H1 (cell line): ENCODE measurements around the gene PRPF40B. TPM values are rescaled to one million over a fixed set of nuclear protein-coding genes. Genes with fewer than 3 reads are reported as not detected.
A peak's percentile ranks its signal among the peaks of the same experiment; 100 is the strongest.

ENCODE experiments used
- CTCF ChIA-PET: fragments of 300-600 bp; sonication (Branson Sonifier 250); formaldehyde crosslinking; loops from one replicate; lab custom pipeline; 2021; ENCODE audit not compliant: partially characterized antibody; lab: Charles Lee
- POLR2A ChIA-PET: fragments of 300-600 bp; sonication (Branson Sonifier 250); formaldehyde crosslinking; loops from one replicate; lab custom pipeline; 2021; ENCODE audit warnings: inconsistent platforms; ENCODE audit not compliant: partially characterized antibody; lab: Charles Lee
- DNase-seq, 2 experiments: peaks; one replicate each; pipeline versions ENCODE4 v3.0.0 to v3.0.0-alpha.2; 2010 to 2022; ENCODE audit warnings: low spot score in 2 of 2, low read depth in 1 of 2, mixed read lengths in 1 of 2
- FAIRE-seq: peaks from 2 replicates; lab custom pipeline; 2011; peaks lifted over from hg19 to GRCh38; lab: Jason Lieb, UNC
- H2AFZ ChIP-seq: 2 replicates; pipeline ENCODE4 v1.8.1; 2012; ENCODE audit warnings: low read length, inconsistent platforms
- H2AK5ac ChIP-seq: 2 replicates; pipeline ENCODE4 v1.6.1; 2013; ENCODE audit warnings: low read depth, low read length
- H2BK120ac ChIP-seq: replicated peaks from 2 replicates; pipeline ENCODE3; 2013; ENCODE audit warnings: low read depth, low read length, inconsistent platforms
- H2BK12ac ChIP-seq: 2 replicates; pipeline ENCODE4 v1.6.1; 2013; ENCODE audit warnings: low read depth, low read length
- H2BK15ac ChIP-seq: 2 replicates; pipeline ENCODE4 v1.6.1; 2013; ENCODE audit warnings: low read length
- H2BK20ac ChIP-seq: 2 replicates; pipeline ENCODE4 v1.6.1; 2013; ENCODE audit warnings: low read length
- H2BK5ac ChIP-seq: 2 replicates; pipeline ENCODE4 v1.6.1; 2013; ENCODE audit warnings: low read depth, low read length
- H3K14ac ChIP-seq: 2 replicates; pipeline ENCODE4 v1.6.1; 2013; ENCODE audit warnings: inconsistent platforms; ENCODE audit not compliant: insufficient read length
- H3K18ac ChIP-seq: 2 replicates; pipeline ENCODE4 v1.6.1; 2013; ENCODE audit warnings: low read length; ENCODE audit errors: extremely low read depth
- H3K23ac ChIP-seq: 2 replicates; pipeline ENCODE4 v1.6.1; 2013; ENCODE audit warnings: inconsistent platforms; ENCODE audit not compliant: insufficient read length
- H3K23me2 ChIP-seq: 2 replicates; pipeline ENCODE4 v1.6.1; 2013; ENCODE audit warnings: low read depth, low read length
- H3K27ac ChIP-seq: 2 replicates; pipeline ENCODE4 v1.6.1; 2011; ENCODE audit warnings: low read depth, low read length, inconsistent platforms
- H3K27me3 ChIP-seq, 4 experiments: replicated peaks in 1 of 4; 1 replicate in 1 of 4; 2 replicates in 3 of 4; pipeline versions ENCODE4 v1.6.1 to v1.8.1; 2011 to 2013; ENCODE audit warnings: low read length in 3 of 4, mild to moderate bottlenecking in 3 of 4, inconsistent platforms in 2 of 4, mixed read lengths in 2 of 4, moderate library complexity in 1 of 4; ENCODE audit not compliant: control insufficient read depth in 3 of 4, insufficient read depth in 3 of 4; ENCODE audit errors: extremely low read depth in 1 of 4
- H3K36me3 ChIP-seq, 4 experiments: 2 replicates each; pipeline versions ENCODE4 v1.6.1 to v1.8.1; 2011 to 2013; ENCODE audit warnings: mild to moderate bottlenecking in 4 of 4, low read length in 3 of 4, moderate library complexity in 2 of 4, control low read depth in 1 of 4, inconsistent platforms in 1 of 4; ENCODE audit not compliant: insufficient read depth in 4 of 4, control insufficient read depth in 2 of 4
- H3K4ac ChIP-seq: replicated peaks from 2 replicates; pipeline ENCODE3; 2013; ENCODE audit warnings: low read length, low read depth, mixed read lengths, inconsistent platforms; ENCODE audit not compliant: insufficient read length
- H3K4me1 ChIP-seq, 4 experiments: replicated peaks in 1 of 4; 1 replicate in 1 of 4; 2 replicates in 3 of 4; pipeline versions ENCODE4 v1.6.1 to v1.8.1; 2011 to 2013; ENCODE audit warnings: low read length in 3 of 4, inconsistent platforms in 2 of 4, mixed read lengths in 1 of 4; ENCODE audit not compliant: insufficient read depth in 4 of 4, control insufficient read depth in 3 of 4
- H3K4me2 ChIP-seq, 2 experiments: 2 replicates each; pipeline versions ENCODE4 v1.6.1 to v1.8.1; 2011 to 2013; ENCODE audit warnings: low read depth in 2 of 2, low read length in 2 of 2, control low read depth in 1 of 2, inconsistent platforms in 1 of 2, mild to moderate bottlenecking in 1 of 2; ENCODE audit not compliant: insufficient read depth in 1 of 2
- H3K4me3 ChIP-seq, 4 experiments: fragments of 200-600, 300-600 bp in 1 of 4; sonication (generic), shearing (Covaris generic), sonication (Bioruptor Twin) in 1 of 4; 2 replicates each; pipeline versions ENCODE4 v1.5.1 to v1.8.1; 2011 to 2016; ENCODE audit warnings: low read length in 4 of 4, low read depth in 3 of 4, control low read depth in 2 of 4, inconsistent platforms in 2 of 4, mild to moderate bottlenecking in 2 of 4, mixed read lengths in 1 of 4, moderate library complexity in 1 of 4; ENCODE audit not compliant: insufficient read depth in 2 of 4; ENCODE audit errors: extremely low read depth in 1 of 4
- H3K56ac ChIP-seq: replicated peaks from 2 replicates; pipeline ENCODE3; 2013; ENCODE audit warnings: low read depth, mild to moderate bottlenecking, mixed read lengths, low read length, inconsistent platforms; ENCODE audit not compliant: insufficient read length
- H3K79me1 ChIP-seq: 2 replicates; pipeline ENCODE4 v1.6.1; 2013; ENCODE audit warnings: low read depth, low read length, control low read depth
- H3K79me2 ChIP-seq, 2 experiments: 2 replicates each; pipeline versions ENCODE4 v1.6.1 to v1.8.1; 2012 to 2013; ENCODE audit warnings: low read length in 2 of 2, mild to moderate bottlenecking in 2 of 2, inconsistent platforms in 1 of 2; ENCODE audit not compliant: insufficient read depth in 2 of 2, control insufficient read depth in 1 of 2
- H3K9ac ChIP-seq, 4 experiments: replicated peaks in 1 of 4; 1 replicate in 1 of 4; 2 replicates in 3 of 4; pipeline versions ENCODE4 v1.6.1 to v1.8.1; 2011 to 2013; ENCODE audit warnings: low read depth in 3 of 4, low read length in 3 of 4, control low read depth in 2 of 4, mild to moderate bottlenecking in 2 of 4, moderate library complexity in 2 of 4, inconsistent platforms in 1 of 4; ENCODE audit errors: extremely low read depth in 1 of 4
- H3K9me3 ChIP-seq, 2 experiments: 2 replicates each; pipeline versions ENCODE4 v1.6.1 to v1.8.1; 2012 to 2013; ENCODE audit warnings: mild to moderate bottlenecking in 2 of 2, moderate library complexity in 2 of 2, control low read depth in 1 of 2, inconsistent platforms in 1 of 2, low read depth in 1 of 2, low read length in 1 of 2, mixed read lengths in 1 of 2; ENCODE audit not compliant: insufficient read depth in 2 of 2
- H4K20me1 ChIP-seq, 2 experiments: replicated peaks in 1 of 2; 2 replicates each; pipeline versions ENCODE3 to v1.8.1; 2011 to 2013; ENCODE audit warnings: inconsistent platforms in 2 of 2, low read length in 2 of 2, mild to moderate bottlenecking in 1 of 2; ENCODE audit not compliant: insufficient read depth in 2 of 2, control insufficient read depth in 1 of 2
- H4K5ac ChIP-seq: 2 replicates; pipeline ENCODE4 v1.6.1; 2013; ENCODE audit warnings: low read length, low read depth, mixed read lengths, inconsistent platforms; ENCODE audit not compliant: insufficient read length
- H4K8ac ChIP-seq: 2 replicates; pipeline ENCODE4 v1.8.0; 2013; ENCODE audit warnings: mild to moderate bottlenecking, moderate library complexity, low read length, inconsistent platforms; ENCODE audit not compliant: insufficient read depth; ENCODE audit errors: extremely low read depth
- H4K91ac ChIP-seq: replicated peaks from 2 replicates; pipeline ENCODE3; 2013; ENCODE audit warnings: low read length, mixed read lengths, inconsistent platforms; ENCODE audit not compliant: insufficient read length
- BRCA1 ChIP-seq: IDR thresholded peaks from 2 replicates; pipeline ENCODE4 v1.6.1; 2012; ENCODE audit warnings: low read depth, low read length, improper control_type of control experiment
- KDM4A ChIP-seq: IDR thresholded peaks from one replicate; pipeline ENCODE4 v1.7.1; 2012; ENCODE audit warnings: low read depth, mild to moderate bottlenecking, moderate library complexity, low read length, inconsistent platforms; ENCODE audit not compliant: severe bottlenecking
- MAX ChIP-seq: IDR thresholded peaks from 2 replicates; pipeline ENCODE4 v1.6.1; 2012; ENCODE audit warnings: inconsistent platforms
- POLR2AphosphoS5 ChIP-seq: IDR thresholded peaks from 2 replicates; pipeline ENCODE4 v1.6.1; 2011; ENCODE audit warnings: low read depth, low read length
- SP1 ChIP-seq: IDR thresholded peaks from 2 replicates; pipeline ENCODE4 v1.6.1; 2011; ENCODE audit warnings: low read depth, low read length
- SRF ChIP-seq: IDR thresholded peaks from 2 replicates; pipeline ENCODE4 v1.6.1; 2011; ENCODE audit warnings: mild to moderate bottlenecking, low read depth, low read length, moderate library complexity
- WGBS, 2 experiments: shearing (Covaris generic) in 1 of 2; methylation state at CpG; one replicate each; pipeline versions ENCODE4 v1.1.6 to v1.1.7; 2013 to 2015; ENCODE audit warnings: low lambda C conversion rate in 2 of 2, mixed read lengths in 2 of 2, inconsistent platforms in 1 of 2, low coverage in 1 of 2, missing lambda C conversion rate in 1 of 2; ENCODE audit not compliant: insufficient replicate concordance in 2 of 2, insufficient coverage in 1 of 2, insufficient read length in 1 of 2; ENCODE audit errors: extremely low coverage in 1 of 2, missing lambda C conversion rate in 1 of 2; 5-methylcytosine and 5-hydroxymethylcytosine counted together
- polyA plus RNA-seq, 7 experiments: library from polyadenylated mRNA; depleted of rRNA in 3 of 7; stranded (reverse) in 5 of 7; unstranded in 2 of 7; fragments of >200 nt in 5 of 7; fragments of 200-250 nt in 2 of 7; gene quantifications; 1 replicate in 5 of 7; 2 replicates in 1 of 7; 4 replicates in 1 of 7; pipeline versions ENCODE4 v1.2.1 to v1.2.3, GENCODE V29; 2011 to 2013; ENCODE audit warnings: missing spikeins in 2 of 7, mixed read lengths in 2 of 7
- total RNA-seq: library from RNA; stranded (reverse); fragmentation: NEBNext Ultra II Directional; extraction: Animal tissue kit (Norgen Biotek cat#: 25700); gene quantifications from 2 replicates; pipeline ENCODE4 v1.2.1, GENCODE V29; 2021
- TF ChIP-seq, protein P1 (sequence below): IDR thresholded peaks from 2 replicates; pipeline ENCODE4 v1.6.1; 2011; ENCODE audit warnings: low read length, improper control_type of control experiment
- TF ChIP-seq, protein P2 (sequence below): IDR thresholded peaks from 2 replicates; pipeline ENCODE4 v1.6.1; 2012; ENCODE audit warnings: low read length, inconsistent platforms

Gene PRPF40B
- total and polyA plus RNA-seq, 2 of the 8 experiments (the other 6 are each of a cell fraction or from before 2014, with no cell fraction given), result 14.4 to 24.4 TPM

- H2BK20ac ChIP-seq, result no peak overlapping the region
- 90% methylated on average over 4 of the region's 4 CpGs; no CpG with 5 or more reads in 1 of the 2 experiments for WGBS, 2 experiments
- no peak overlapping the region for H2BK120ac ChIP-seq
- peak overlapping the region; percentile 37; the same call in 1 of the 2 replicates for H2BK5ac ChIP-seq
- H4K8ac ChIP-seq, result no peak overlapping the region
- DNase-seq (no peak), FAIRE-seq (no peak)
- peak overlapping the region in 1 of 2 experiments; percentile 24; a peak in 1 of 4 replicates for H3K4me2 ChIP-seq
- no peaks in the 10 kb centered on the region for H3K23me2 ChIP-seq
- no peak overlapping the region for H3K23ac ChIP-seq
- H3K9me3 ChIP-seq, result no peaks in the 10 kb centered on the region
- H4K5ac ChIP-seq, result no peak overlapping the region
- peaks cover 4% of the 10 kb centered on the region; the same call in 1 of the 2 replicates for H3K79me1 ChIP-seq
- H4K20me1 ChIP-seq, result peaks cover 0 to 5% of the 10 kb centered on the region in 2 experiments
- no peak overlapping the region for H3K4me3 ChIP-seq
- H3K27ac ChIP-seq, result no peak overlapping the region
- H3K18ac ChIP-seq, result no peak overlapping the region
- H2BK15ac ChIP-seq, result 0 out of 2 replicates have a peak overlapping the region, but pooled peaks have one; percentile 76
- no peaks in the 10 kb centered on the region for H3K27me3 ChIP-seq
- no peak overlapping the region for H3K4ac ChIP-seq
- H3K14ac ChIP-seq, result no peak overlapping the region
- H3K56ac ChIP-seq, result no peak overlapping the region
- H2BK12ac ChIP-seq, result no peak overlapping the region; the same call in 1 of the 2 replicates
- no peak overlapping the region for H3K9ac ChIP-seq
- H4K91ac ChIP-seq, result no peak overlapping the region
- H2AFZ ChIP-seq, result no peak overlapping the region
- H3K79me2 ChIP-seq, result peaks cover 0 to 28% of the 10 kb centered on the region in 2 experiments; a peak in 1 of 4 replicates
- peaks cover 3 to 7% (median 6%) of the 10 kb centered on the region in 4 experiments for H3K4me1 ChIP-seq
- CTCF ChIA-PET, result interaction anchor here (0.6 to 4.7 kb wide), 21 partner anchors 9 to 317 kb away, joined by 3 to 38 read pairs (median 6); no protein-coding TSS in a partner anchor
- H2AK5ac ChIP-seq, result no peak overlapping the region
- H3K36me3 ChIP-seq, result no peaks in the 10 kb centered on the region
- POLR2A ChIA-PET, result interaction anchor here (1.2 to 4.4 kb wide), 9 partner anchors 10 to 67 kb away, joined by 3 to 36 read pairs (median 14); partner anchors contain the start of gene TMBIM6
- TF ChIP-seq, protein P1, sequence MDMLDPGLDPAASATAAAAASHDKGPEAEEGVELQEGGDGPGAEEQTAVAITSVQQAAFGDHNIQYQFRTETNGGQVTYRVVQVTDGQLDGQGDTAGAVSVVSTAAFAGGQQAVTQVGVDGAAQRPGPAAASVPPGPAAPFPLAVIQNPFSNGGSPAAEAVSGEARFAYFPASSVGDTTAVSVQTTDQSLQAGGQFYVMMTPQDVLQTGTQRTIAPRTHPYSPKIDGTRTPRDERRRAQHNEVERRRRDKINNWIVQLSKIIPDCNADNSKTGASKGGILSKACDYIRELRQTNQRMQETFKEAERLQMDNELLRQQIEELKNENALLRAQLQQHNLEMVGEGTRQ, result no peak
- TF ChIP-seq POLR2AphosphoS5 (no peak), MAX (no peak), SRF (no peak), SP1 (no peak), BRCA1 (no peak), KDM4A (no peak)
- TF ChIP-seq, protein P2, sequence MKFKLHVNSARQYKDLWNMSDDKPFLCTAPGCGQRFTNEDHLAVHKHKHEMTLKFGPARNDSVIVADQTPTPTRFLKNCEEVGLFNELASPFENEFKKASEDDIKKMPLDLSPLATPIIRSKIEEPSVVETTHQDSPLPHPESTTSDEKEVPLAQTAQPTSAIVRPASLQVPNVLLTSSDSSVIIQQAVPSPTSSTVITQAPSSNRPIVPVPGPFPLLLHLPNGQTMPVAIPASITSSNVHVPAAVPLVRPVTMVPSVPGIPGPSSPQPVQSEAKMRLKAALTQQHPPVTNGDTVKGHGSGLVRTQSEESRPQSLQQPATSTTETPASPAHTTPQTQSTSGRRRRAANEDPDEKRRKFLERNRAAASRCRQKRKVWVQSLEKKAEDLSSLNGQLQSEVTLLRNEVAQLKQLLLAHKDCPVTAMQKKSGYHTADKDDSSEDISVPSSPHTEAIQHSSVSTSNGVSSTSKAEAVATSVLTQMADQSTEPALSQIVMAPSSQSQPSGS, result no peak
Measured at GRCh38 chr12:49674318-49674981, 51.1 kb downstream of the PRPF40B start.
